NCI-H146 treated with DMSO at 0.1 percent for 48 hours (cell line): ENCODE results near the gene EXOSC10.
"Not testable (repeated sequence)": the region's sequence is repeated elsewhere in the genome, so short reads cannot be mapped to it uniquely, and the experiment has no call there.

Source experiments
- DNase-seq: peaks from one replicate; lab custom pipeline; 2025; ENCODE audit not compliant: unreplicated experiment; lab: John Stamatoyannopoulos, UW

EXOSC10 gene

GRCh38 chr1:11062965-11063401, 36.7 kb downstream of the EXOSC10 start:
- no peak for DNase-seq

GRCh38 chr1:11061652-11062365, 37.9 kb downstream of the EXOSC10 start:
- no peak for DNase-seq

- DNase-seq = peak; percentile 21
These were observed 39.5 kb downstream of the EXOSC10 start, which contains the start of gene SRM for GRCh38 chr1:11059968-11060830. Gene SRM (minus strand): TSS chr1:11060018. CDS start chr1:11059943, 75 bp downstream.

- no peak for DNase-seq
These were observed 40.3 kb downstream of the EXOSC10 start for GRCh38 chr1:11059155-11059967.

- DNase-seq = peak; percentile 13
These were observed 41.0 kb downstream of the EXOSC10 start for GRCh38 chr1:11058595-11059154.

- DNase-seq = no peak
These were observed 41.6 kb downstream of the EXOSC10 start for GRCh38 chr1:11058026-11058425.

GRCh38 chr1:11057477-11057876, 42.2 kb downstream of the EXOSC10 start:
- DNase-seq = no peak

GRCh38 chr1:11056504-11056903, 43.2 kb downstream of the EXOSC10 start:
- no peak for DNase-seq

- DNase-seq = no peak
These were observed 44.0 kb downstream of the EXOSC10 start for GRCh38 chr1:11055676-11056075.

GRCh38 chr1:11054666-11055065, 45.0 kb downstream of the EXOSC10 start:
- no peak for DNase-seq

- DNase-seq = no peak
These were observed 45.5 kb downstream of the EXOSC10 start for GRCh38 chr1:11054181-11054580.

- DNase-seq = no peak
These were observed 45.9 kb downstream of the EXOSC10 start for GRCh38 chr1:11053758-11054137.

GRCh38 chr1:11052839-11053757, 46.6 kb downstream of the EXOSC10 start:
- DNase-seq = no peak

- DNase-seq = no peak
These were observed 47.7 kb downstream of the EXOSC10 start for GRCh38 chr1:11051781-11052511.

GRCh38 chr1:11051121-11051520, 48.5 kb downstream of the EXOSC10 start:
- not testable (repeated sequence) for DNase-seq

- DNase-seq = no peak
These were observed 52.9 kb downstream of the EXOSC10 start, which contains the start of gene MASP2 for GRCh38 chr1:11046625-11047365. Gene MASP2 (minus strand): TSS chr1:11047239. CDS start chr1:11047207, 32 bp downstream.

- no peak for DNase-seq
These were observed 53.5 kb downstream of the EXOSC10 start for GRCh38 chr1:11046270-11046566.

- no peak for DNase-seq
These were observed 54.0 kb downstream of the EXOSC10 start for GRCh38 chr1:11045428-11046269.
